ENCODE data around the gene SNF8. TPM values are rescaled to one million over a fixed set of nuclear protein-coding genes. Genes with fewer than 3 reads are reported as not detected.

Gene SNF8
- total RNA-seq, 1 experiment from 2014 or later = 136 TPM

DNA sequence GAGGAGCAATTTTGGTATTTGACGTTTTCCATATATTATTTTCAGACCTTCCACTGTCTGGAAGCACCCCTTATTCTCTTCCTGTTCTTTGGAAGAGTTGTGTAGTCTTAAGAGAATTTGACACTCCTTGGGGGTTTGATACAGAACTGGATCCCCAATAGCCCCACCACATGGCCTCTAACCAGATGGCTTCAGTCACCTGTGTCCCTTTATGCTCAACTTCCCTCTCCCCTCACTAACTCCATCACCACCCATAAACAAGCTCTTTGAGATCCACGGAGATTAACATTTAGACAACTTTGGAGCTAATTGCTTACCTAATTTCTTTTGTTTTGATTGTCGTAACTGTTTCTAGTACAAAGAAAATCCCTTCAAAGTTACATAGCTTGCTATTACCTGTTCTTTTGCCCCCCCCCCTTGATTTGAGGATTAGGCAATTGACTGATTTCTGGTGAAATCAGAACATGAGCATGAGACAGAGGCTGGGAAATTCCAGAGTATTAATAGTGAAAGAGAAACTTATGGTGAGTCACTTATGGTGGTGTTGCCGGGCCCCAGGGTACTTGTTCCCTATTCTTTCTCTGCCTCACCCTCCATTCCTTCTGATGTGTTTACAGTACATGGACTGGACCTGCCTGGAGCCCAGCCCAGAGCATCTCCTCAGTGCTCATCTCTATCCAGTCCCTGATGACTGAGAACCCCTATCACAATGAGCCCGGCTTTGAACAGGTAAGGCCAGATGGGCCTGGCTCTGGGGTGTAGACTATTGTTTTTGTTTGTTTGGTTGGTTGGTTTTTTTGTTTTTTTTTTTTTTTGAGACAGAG lies 29.0 kb downstream of the SNF8 start:
- H3K27ac Mint-ChIP-seq = no peak overlapping the region
- H3K4me3 Mint-ChIP-seq = no peak overlapping the region
- TF ChIP-seq, protein P1, sequence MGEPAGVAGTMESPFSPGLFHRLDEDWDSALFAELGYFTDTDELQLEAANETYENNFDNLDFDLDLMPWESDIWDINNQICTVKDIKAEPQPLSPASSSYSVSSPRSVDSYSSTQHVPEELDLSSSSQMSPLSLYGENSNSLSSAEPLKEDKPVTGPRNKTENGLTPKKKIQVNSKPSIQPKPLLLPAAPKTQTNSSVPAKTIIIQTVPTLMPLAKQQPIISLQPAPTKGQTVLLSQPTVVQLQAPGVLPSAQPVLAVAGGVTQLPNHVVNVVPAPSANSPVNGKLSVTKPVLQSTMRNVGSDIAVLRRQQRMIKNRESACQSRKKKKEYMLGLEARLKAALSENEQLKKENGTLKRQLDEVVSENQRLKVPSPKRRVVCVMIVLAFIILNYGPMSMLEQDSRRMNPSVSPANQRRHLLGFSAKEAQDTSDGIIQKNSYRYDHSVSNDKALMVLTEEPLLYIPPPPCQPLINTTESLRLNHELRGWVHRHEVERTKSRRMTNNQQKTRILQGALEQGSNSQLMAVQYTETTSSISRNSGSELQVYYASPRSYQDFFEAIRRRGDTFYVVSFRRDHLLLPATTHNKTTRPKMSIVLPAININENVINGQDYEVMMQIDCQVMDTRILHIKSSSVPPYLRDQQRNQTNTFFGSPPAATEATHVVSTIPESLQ (CRISPR knock-in tag; IDR thresholded peaks at IDR 0.05) = no peak
- TF ChIP-seq, protein P2, sequence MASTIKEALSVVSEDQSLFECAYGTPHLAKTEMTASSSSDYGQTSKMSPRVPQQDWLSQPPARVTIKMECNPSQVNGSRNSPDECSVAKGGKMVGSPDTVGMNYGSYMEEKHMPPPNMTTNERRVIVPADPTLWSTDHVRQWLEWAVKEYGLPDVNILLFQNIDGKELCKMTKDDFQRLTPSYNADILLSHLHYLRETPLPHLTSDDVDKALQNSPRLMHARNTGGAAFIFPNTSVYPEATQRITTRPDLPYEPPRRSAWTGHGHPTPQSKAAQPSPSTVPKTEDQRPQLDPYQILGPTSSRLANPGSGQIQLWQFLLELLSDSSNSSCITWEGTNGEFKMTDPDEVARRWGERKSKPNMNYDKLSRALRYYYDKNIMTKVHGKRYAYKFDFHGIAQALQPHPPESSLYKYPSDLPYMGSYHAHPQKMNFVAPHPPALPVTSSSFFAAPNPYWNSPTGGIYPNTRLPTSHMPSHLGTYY (CRISPR knock-in tag; IDR thresholded peaks at IDR 0.05) = no peak
- TF ChIP-seq ESRRA (CRISPR knock-in tag; IDR thresholded peaks at IDR 0.05; ENCODE audit: borderline replicate concordance) (no peak), SMAD4 (CRISPR knock-in tag; IDR thresholded peaks at IDR 0.05) (no peak), SOX15 (CRISPR knock-in tag; IDR thresholded peaks at IDR 0.05) (no peak), NR3C1 (CRISPR knock-in tag; conservative IDR thresholded peaks at IDR 0.05; ENCODE audit: low read depth) (no peak), JAZF1 (CRISPR knock-in tag; IDR thresholded peaks at IDR 0.05) (no peak), OVOL2 (CRISPR knock-in tag; IDR thresholded peaks at IDR 0.05; ENCODE audit: borderline replicate concordance) (no peak), ZNF138 (CRISPR knock-in tag; conservative IDR thresholded peaks at IDR 0.05) (no peak)
- TF ChIP-seq, protein P3, sequence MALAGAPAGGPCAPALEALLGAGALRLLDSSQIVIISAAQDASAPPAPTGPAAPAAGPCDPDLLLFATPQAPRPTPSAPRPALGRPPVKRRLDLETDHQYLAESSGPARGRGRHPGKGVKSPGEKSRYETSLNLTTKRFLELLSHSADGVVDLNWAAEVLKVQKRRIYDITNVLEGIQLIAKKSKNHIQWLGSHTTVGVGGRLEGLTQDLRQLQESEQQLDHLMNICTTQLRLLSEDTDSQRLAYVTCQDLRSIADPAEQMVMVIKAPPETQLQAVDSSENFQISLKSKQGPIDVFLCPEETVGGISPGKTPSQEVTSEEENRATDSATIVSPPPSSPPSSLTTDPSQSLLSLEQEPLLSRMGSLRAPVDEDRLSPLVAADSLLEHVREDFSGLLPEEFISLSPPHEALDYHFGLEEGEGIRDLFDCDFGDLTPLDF (CRISPR knock-in tag; IDR thresholded peaks at IDR 0.05) = no peak
- TF ChIP-seq, protein P4, sequence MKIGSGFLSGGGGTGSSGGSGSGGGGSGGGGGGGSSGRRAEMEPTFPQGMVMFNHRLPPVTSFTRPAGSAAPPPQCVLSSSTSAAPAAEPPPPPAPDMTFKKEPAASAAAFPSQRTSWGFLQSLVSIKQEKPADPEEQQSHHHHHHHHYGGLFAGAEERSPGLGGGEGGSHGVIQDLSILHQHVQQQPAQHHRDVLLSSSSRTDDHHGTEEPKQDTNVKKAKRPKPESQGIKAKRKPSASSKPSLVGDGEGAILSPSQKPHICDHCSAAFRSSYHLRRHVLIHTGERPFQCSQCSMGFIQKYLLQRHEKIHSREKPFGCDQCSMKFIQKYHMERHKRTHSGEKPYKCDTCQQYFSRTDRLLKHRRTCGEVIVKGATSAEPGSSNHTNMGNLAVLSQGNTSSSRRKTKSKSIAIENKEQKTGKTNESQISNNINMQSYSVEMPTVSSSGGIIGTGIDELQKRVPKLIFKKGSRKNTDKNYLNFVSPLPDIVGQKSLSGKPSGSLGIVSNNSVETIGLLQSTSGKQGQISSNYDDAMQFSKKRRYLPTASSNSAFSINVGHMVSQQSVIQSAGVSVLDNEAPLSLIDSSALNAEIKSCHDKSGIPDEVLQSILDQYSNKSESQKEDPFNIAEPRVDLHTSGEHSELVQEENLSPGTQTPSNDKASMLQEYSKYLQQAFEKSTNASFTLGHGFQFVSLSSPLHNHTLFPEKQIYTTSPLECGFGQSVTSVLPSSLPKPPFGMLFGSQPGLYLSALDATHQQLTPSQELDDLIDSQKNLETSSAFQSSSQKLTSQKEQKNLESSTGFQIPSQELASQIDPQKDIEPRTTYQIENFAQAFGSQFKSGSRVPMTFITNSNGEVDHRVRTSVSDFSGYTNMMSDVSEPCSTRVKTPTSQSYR (CRISPR knock-in tag; IDR thresholded peaks at IDR 0.05) = no peak
- H3K27me3 Mint-ChIP-seq (ENCODE audit: low read depth) = no peaks in the 10 kb centered on the region
- H3K36me3 Mint-ChIP-seq = peaks cover 77% of the 10 kb centered on the region
- H3K9me3 Mint-ChIP-seq = no peaks in the 10 kb centered on the region
- no peak for ATAC-seq
- POLR2A ChIA-PET = interaction anchor here (0.6 kb wide), 1 partner anchor 17 kb away, joined by 10 read pairs; no protein-coding TSS in a partner anchor
- CTCF ChIA-PET = interaction anchor here (1.2 to 1.3 kb wide), 2 partner anchors 31 to 120 kb away, joined by 4 read pairs; no protein-coding TSS in a partner anchor
- H3K4me1 Mint-ChIP-seq = peaks cover 9% of the 10 kb centered on the region
- DNase-seq (ENCODE audit: low spot score) = no peak

DNA sequence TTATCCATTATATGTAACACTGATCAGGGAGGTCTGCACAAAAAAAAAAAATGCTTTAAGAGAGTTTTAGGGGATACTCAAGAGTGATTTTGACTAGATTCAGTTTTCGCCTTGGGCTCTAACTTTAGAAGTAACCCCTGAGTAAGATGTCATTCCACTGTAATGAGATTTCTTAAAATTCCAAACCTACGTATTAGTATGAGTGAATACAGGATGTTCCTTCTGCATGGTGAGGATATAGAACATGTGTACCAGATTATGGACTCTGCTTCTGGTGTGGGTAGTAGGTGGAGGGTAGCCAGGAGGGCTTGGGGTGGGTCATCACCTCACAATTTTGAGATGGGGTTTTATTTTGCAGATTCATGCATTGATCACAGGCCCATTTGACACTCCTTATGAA lies 32.2 kb downstream of the SNF8 start:
- Mint-ChIP-seq H3K4me3 (no peak overlapping the region), H3K27me3 (ENCODE audit: low read depth) (no peaks in the 10 kb centered on the region), H3K9me3 (no peaks in the 10 kb centered on the region), H3K4me1 (peaks cover 31% of the 10 kb centered on the region), H3K36me3 (peaks cover 60% of the 10 kb centered on the region), H3K27ac (0 out of 2 replicates have a peak overlapping the region, but pooled peaks have one; percentile 22)
- DNase-seq (ENCODE audit: low spot score) (no peak), ATAC-seq (no peak)
- ChIA-PET CTCF (no interaction called here), POLR2A (no interaction called here)
- TF ChIP-seq PRRX2 (CRISPR knock-in tag; IDR thresholded peaks at IDR 0.05) = no peak
- TF ChIP-seq, protein P5, sequence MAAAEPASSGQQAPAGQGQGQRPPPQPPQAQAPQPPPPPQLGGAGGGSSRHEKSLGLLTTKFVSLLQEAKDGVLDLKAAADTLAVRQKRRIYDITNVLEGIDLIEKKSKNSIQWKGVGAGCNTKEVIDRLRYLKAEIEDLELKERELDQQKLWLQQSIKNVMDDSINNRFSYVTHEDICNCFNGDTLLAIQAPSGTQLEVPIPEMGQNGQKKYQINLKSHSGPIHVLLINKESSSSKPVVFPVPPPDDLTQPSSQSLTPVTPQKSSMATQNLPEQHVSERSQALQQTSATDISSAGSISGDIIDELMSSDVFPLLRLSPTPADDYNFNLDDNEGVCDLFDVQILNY (CRISPR knock-in tag; IDR thresholded peaks at IDR 0.05) = no peak
- no peak for TF ChIP-seq GRHL2 (CRISPR knock-in tag; IDR thresholded peaks at IDR 0.05; ENCODE audit: insufficient replicate concordance, severe bottlenecking)
- TF ChIP-seq TEAD4 (CRISPR knock-in tag; IDR thresholded peaks at IDR 0.05) = no peak
- TF ChIP-seq SP1 (CRISPR knock-in tag; conservative IDR thresholded peaks at IDR 0.05) = no peak
- TF ChIP-seq, protein P3 (CRISPR knock-in tag; IDR thresholded peaks at IDR 0.05) = no peak
- no peak for TF ChIP-seq NR2C2 (CRISPR knock-in tag; IDR thresholded peaks at IDR 0.05)
- no peak for TF ChIP-seq SMAD4 (CRISPR knock-in tag; IDR thresholded peaks at IDR 0.05)
- TF ChIP-seq, protein P6, sequence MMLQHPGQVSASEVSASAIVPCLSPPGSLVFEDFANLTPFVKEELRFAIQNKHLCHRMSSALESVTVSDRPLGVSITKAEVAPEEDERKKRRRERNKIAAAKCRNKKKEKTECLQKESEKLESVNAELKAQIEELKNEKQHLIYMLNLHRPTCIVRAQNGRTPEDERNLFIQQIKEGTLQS (CRISPR knock-in tag; conservative IDR thresholded peaks at IDR 0.05) = no peak
- no peak for TF ChIP-seq ZNF416 (CRISPR knock-in tag; IDR thresholded peaks at IDR 0.05)
- no peak for TF ChIP-seq NR1H2 (CRISPR knock-in tag; IDR thresholded peaks at IDR 0.05)
- no peak for TF ChIP-seq JUN (CRISPR knock-in tag; IDR thresholded peaks at IDR 0.05)
- no peak for TF ChIP-seq ATF1 (CRISPR knock-in tag; IDR thresholded peaks at IDR 0.05)
- no peak for TF ChIP-seq IRF2 (CRISPR knock-in tag; IDR thresholded peaks at IDR 0.05; ENCODE audit: borderline replicate concordance, low read depth)
